PC-3 (cell line): ENCODE measurements around the gene SPCS2.

Experiments
- EZH2 ChIP-seq: fragments of 300-600 bp; sonication (generic); IDR thresholded peaks from one replicate; pipeline ENCODE4 v1.6.1; 2017; ENCODE audit warnings: antibody characterized with exemption, mild to moderate bottlenecking, low read length; ENCODE audit not compliant: unreplicated experiment
- TF ChIP-seq, protein P1 (sequence below): fragments of 300-600 bp; sonication (generic); conservative IDR thresholded peaks from 2 replicates; pipeline ENCODE4 v1.5.1; 2017; ENCODE audit warnings: antibody characterized with exemption, low read depth, mild to moderate bottlenecking, low read length

DNA sequence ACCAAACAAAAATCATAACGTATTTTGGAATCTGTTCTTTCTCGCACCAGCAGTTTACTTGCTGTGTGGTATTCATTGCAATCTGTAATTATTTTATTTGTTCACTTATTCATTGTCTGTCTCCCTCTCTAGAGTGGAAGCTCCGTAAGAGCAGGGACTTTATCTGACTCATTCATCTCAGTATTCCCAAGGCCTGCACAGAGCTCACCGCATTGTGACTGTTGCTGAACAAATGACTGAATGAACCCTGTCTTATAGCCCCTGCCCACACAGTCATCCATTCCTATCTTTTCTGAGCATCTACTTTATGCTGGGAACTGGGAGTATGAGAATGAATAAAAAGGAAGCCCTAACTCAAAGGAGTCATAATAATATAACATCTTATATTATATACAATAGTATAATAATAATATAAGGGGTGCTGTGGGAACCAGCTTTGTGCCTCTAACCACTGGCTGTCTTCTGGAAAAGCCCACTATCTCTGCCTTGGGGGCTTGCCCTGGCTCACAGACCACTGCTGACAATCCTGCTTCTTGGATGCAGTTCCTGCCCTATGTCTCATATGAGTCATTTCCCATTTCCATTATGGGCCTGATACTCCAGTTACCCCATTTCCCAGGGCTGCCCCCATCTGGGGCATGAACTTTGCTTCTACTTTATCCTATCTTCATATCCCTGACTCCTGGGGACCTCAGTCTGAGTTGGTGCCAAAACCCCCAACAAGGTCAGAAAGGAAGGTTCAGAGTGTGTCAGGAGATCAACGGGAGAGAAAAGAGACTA, 11.2 kb upstream of the SPCS2 start:
- TF ChIP-seq, protein P1, sequence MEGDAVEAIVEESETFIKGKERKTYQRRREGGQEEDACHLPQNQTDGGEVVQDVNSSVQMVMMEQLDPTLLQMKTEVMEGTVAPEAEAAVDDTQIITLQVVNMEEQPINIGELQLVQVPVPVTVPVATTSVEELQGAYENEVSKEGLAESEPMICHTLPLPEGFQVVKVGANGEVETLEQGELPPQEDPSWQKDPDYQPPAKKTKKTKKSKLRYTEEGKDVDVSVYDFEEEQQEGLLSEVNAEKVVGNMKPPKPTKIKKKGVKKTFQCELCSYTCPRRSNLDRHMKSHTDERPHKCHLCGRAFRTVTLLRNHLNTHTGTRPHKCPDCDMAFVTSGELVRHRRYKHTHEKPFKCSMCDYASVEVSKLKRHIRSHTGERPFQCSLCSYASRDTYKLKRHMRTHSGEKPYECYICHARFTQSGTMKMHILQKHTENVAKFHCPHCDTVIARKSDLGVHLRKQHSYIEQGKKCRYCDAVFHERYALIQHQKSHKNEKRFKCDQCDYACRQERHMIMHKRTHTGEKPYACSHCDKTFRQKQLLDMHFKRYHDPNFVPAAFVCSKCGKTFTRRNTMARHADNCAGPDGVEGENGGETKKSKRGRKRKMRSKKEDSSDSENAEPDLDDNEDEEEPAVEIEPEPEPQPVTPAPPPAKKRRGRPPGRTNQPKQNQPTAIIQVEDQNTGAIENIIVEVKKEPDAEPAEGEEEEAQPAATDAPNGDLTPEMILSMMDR = no peak
- TF ChIP-seq EZH2 = no peak
